GM12873 (cell line): ENCODE measurements around the gene OR51M1.

ENCODE experiments used
- TF ChIP-seq, protein P1 (sequence below): IDR thresholded peaks from 2 replicates; pipeline ENCODE4 v1.5.1; 2012; ENCODE audit warnings: low read depth, mild to moderate bottlenecking, moderate library complexity, low read length, control low read depth; ENCODE audit not compliant: insufficient read depth; ENCODE audit errors: missing control alignments

OR51M1 gene, protein sequence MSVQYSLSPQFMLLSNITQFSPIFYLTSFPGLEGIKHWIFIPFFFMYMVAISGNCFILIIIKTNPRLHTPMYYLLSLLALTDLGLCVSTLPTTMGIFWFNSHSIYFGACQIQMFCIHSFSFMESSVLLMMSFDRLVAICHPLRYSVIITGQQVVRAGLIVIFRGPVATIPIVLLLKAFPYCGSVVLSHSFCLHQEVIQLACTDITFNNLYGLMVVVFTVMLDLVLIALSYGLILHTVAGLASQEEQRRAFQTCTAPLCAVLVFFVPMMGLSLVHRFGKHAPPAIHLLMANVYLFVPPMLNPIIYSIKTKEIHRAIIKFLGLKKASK

DNA sequence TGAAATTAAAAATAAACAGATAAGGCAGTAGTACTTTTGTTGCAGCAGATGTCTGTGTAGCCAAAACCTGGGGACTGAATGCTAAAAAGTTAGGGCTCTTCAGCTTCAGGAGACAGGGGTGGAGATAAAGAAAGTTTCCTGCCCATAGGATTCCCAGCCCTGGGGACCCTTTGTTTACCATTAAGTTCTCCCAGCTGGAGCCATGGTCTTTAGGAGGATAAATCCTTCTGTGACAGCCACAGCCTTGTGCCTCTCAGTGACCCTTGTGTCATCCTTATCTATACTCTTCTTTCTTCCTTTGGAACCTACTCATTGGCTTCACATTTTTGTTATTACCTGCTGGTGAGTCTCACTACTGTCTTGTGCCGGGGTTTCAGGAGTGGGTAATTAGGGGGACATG, at the start of gene OR51M1:
OR51M1 (plus strand) TSS at position 237 of the 400 bp plus-strand sequence. CDS start 5,587 bp downstream, outside the sequence.
- TF ChIP-seq, protein P1, sequence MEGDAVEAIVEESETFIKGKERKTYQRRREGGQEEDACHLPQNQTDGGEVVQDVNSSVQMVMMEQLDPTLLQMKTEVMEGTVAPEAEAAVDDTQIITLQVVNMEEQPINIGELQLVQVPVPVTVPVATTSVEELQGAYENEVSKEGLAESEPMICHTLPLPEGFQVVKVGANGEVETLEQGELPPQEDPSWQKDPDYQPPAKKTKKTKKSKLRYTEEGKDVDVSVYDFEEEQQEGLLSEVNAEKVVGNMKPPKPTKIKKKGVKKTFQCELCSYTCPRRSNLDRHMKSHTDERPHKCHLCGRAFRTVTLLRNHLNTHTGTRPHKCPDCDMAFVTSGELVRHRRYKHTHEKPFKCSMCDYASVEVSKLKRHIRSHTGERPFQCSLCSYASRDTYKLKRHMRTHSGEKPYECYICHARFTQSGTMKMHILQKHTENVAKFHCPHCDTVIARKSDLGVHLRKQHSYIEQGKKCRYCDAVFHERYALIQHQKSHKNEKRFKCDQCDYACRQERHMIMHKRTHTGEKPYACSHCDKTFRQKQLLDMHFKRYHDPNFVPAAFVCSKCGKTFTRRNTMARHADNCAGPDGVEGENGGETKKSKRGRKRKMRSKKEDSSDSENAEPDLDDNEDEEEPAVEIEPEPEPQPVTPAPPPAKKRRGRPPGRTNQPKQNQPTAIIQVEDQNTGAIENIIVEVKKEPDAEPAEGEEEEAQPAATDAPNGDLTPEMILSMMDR = no peak

- TF ChIP-seq, protein P1 = no peak
Observed at GRCh38 chr11:5335170-5335569, 48.4 kb upstream of the OR51M1 start.

- TF ChIP-seq, protein P1 = no peak
Observed at GRCh38 chr11:5336331-5336730, 47.3 kb upstream of the OR51M1 start.

DNA sequence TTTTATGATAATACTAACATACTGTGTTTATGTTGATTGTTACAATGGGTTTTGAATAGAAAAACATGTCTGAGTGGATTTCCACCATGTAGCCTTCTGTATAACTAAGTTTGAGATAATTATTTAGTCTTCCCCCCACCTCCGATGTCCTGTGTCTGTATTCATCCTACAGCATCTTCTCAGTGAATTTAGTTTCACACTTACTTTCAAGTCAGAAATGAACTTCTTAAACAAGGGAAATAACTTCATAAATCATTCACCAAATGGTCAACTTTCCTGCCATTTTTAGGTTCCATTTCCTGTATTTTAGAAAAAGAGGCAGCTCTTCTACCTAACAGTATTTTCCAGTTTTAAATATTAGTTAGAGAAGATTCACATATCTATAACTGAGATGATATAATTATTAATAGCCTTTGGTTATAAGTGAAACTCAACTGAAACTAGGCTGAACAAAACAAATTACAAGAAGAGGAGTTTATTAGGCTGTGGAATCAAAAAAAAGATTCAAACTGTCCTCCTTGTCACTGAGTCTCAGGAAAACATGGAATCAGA, 43.8 kb upstream of the OR51M1 start:
- TF ChIP-seq, protein P1 = no peak

GRCh38 chr11:5343474-5344335, 39.9 kb upstream of the OR51M1 start, which contains the start of gene OR51B5:
Gene OR51B5 (minus strand): TSS chr11:5343524. CDS start chr11:5343524, 0 bp downstream.
- TF ChIP-seq, protein P1 = no peak

GRCh38 chr11:5345831-5346230, 37.8 kb upstream of the OR51M1 start:
- TF ChIP-seq, protein P1 = no peak

- TF ChIP-seq, protein P1 = no peak
Observed at GRCh38 chr11:5348551-5349194, 34.9 kb upstream of the OR51M1 start.
